GM19240 (cell line): ENCODE measurements around the gene TMTC1.
"Not testable (repeated sequence)": the region's sequence is repeated elsewhere in the genome, so short reads cannot be mapped to it uniquely, and the experiment has no call there.

ENCODE experiments used
- DNase-seq: peaks from one replicate; pipeline ENCODE4 v3.0.0; 2011; ENCODE audit warnings: low spot score; ENCODE audit not compliant: insufficient read length

Gene TMTC1

GRCh38 chr12:29673346-29673745, 110.4 kb downstream of the TMTC1 start:
- no peak for DNase-seq

GRCh38 chr12:29672580-29672979, 111.2 kb downstream of the TMTC1 start:
- DNase-seq, result no peak

GRCh38 chr12:29671742-29672141, 112.0 kb downstream of the TMTC1 start:
- DNase-seq, result no peak

- no peak for DNase-seq
Observed at GRCh38 chr12:29667011-29667410, 116.7 kb downstream of the TMTC1 start.

- DNase-seq, result no peak
Observed at GRCh38 chr12:29665107-29665506, 118.6 kb downstream of the TMTC1 start.

GRCh38 chr12:29662734-29663323, 120.9 kb downstream of the TMTC1 start:
- no peak for DNase-seq

- no peak for DNase-seq
Observed at GRCh38 chr12:29660847-29661246, 122.9 kb downstream of the TMTC1 start.

- no peak for DNase-seq
Observed at GRCh38 chr12:29656762-29657538, 126.8 kb downstream of the TMTC1 start.

GRCh38 chr12:29655861-29656260, 127.9 kb downstream of the TMTC1 start:
- no peak for DNase-seq

- no peak for DNase-seq
Observed at GRCh38 chr12:29653286-29653685, 130.5 kb downstream of the TMTC1 start.

- no peak for DNase-seq
Observed at GRCh38 chr12:29650371-29650770, 133.4 kb downstream of the TMTC1 start.

GRCh38 chr12:29649722-29650121, 134.0 kb downstream of the TMTC1 start:
- DNase-seq, result no peak

- DNase-seq, result no peak
Observed at GRCh38 chr12:29644536-29645162, 139.1 kb downstream of the TMTC1 start.

- no peak for DNase-seq
Observed at GRCh38 chr12:29640589-29641345, 143.0 kb downstream of the TMTC1 start.

- no peak for DNase-seq
Observed at GRCh38 chr12:29639893-29640495, 143.7 kb downstream of the TMTC1 start.

GRCh38 chr12:29638528-29638927, 145.2 kb downstream of the TMTC1 start:
- no peak for DNase-seq

- no peak for DNase-seq
Observed at GRCh38 chr12:29634057-29634456, 149.7 kb downstream of the TMTC1 start.

- not testable (repeated sequence) for DNase-seq
Observed at GRCh38 chr12:29630164-29630563, 153.6 kb downstream of the TMTC1 start.

GRCh38 chr12:29627221-29627620, 156.5 kb downstream of the TMTC1 start:
- DNase-seq, result no peak

GRCh38 chr12:29625359-29625953, 158.3 kb downstream of the TMTC1 start:
- no peak for DNase-seq

- no peak for DNase-seq
Observed at GRCh38 chr12:29622251-29622650, 161.5 kb downstream of the TMTC1 start.
